ENCODE measurements around the gene SBF2. TPM values are rescaled to one million over a fixed set of nuclear protein-coding genes. Genes with fewer than 3 reads are reported as not detected.
"Not testable (repeated sequence)": the region's sequence is repeated elsewhere in the genome, so short reads cannot be mapped to it uniquely, and the experiment has no call there.

SBF2 gene
- total RNA-seq, 4 donors from 2014 or later: 42.3 to 106 (median 45.3) TPM

GRCh38 chr11:10038521-10039302 is 255.3 kb downstream of the SBF2 start:
- DNase-seq (ENCODE audit: low spot score in 2 of 2): no peak
- no peak overlapping the region for H3K4me3 ChIP-seq
- no peaks in the 10 kb centered on the region for H3K36me3 ChIP-seq
- no peak overlapping the region for H3K27ac ChIP-seq
- no peaks in the 10 kb centered on the region for H3K27me3 ChIP-seq
- H3K9me3 ChIP-seq: no peaks in the 10 kb centered on the region
- WGBS: 73% methylated on average over 2 of the region's 2 CpGs
- no peaks in the 10 kb centered on the region for H3K4me1 ChIP-seq
- TF ChIP-seq POLR2A (IDR thresholded peaks at IDR 0.05) (no peak), CTCF (IDR thresholded peaks at IDR 0.05) (no peak), EP300 (IDR thresholded peaks at IDR 0.05) (no peak), POLR2AphosphoS5 (IDR thresholded peaks at IDR 0.05) (no peak)

- not testable (repeated sequence) for DNase-seq (ENCODE audit: low spot score in 2 of 2); H3K27ac ChIP-seq; H3K9me3 ChIP-seq; H3K36me3 ChIP-seq; H3K27me3 ChIP-seq; H3K4me3 ChIP-seq; H3K4me1 ChIP-seq
- 97% methylated on average over 6 of the region's 6 CpGs for WGBS
Observed at GRCh38 chr11:10035932-10036331, 258.1 kb downstream of the SBF2 start.

GRCh38 chr11:10032935-10033334 is 261.1 kb downstream of the SBF2 start:
- Histone ChIP-seq H3K4me3 (no peak overlapping the region), H3K27ac (no peak overlapping the region), H3K27me3 (no peaks in the 10 kb centered on the region), H3K9me3 (no peaks in the 10 kb centered on the region), H3K36me3 (peaks cover 5% of the 10 kb centered on the region), H3K4me1 (no peaks in the 10 kb centered on the region)
- TF ChIP-seq CTCF (IDR thresholded peaks at IDR 0.05): no peak
- TF ChIP-seq POLR2AphosphoS5 (IDR thresholded peaks at IDR 0.05): no peak
- no peak for TF ChIP-seq EP300 (IDR thresholded peaks at IDR 0.05)
- TF ChIP-seq POLR2A (IDR thresholded peaks at IDR 0.05): no peak
- no peak for DNase-seq (ENCODE audit: low spot score in 2 of 2)

- Histone ChIP-seq H3K27ac (no peak overlapping the region), H3K27me3 (no peaks in the 10 kb centered on the region), H3K9me3 (no peaks in the 10 kb centered on the region), H3K4me3 (no peak overlapping the region), H3K4me1 (no peaks in the 10 kb centered on the region), H3K36me3 (peaks cover 11% of the 10 kb centered on the region)
- 97% methylated on average over 2 of the region's 2 CpGs for WGBS
- no peak for TF ChIP-seq CTCF (IDR thresholded peaks at IDR 0.05)
- no peak for TF ChIP-seq EP300 (IDR thresholded peaks at IDR 0.05)
- DNase-seq (ENCODE audit: low spot score in 2 of 2): no peak
Observed at GRCh38 chr11:10030122-10030490, 263.9 kb downstream of the SBF2 start.

GRCh38 chr11:10029386-10030121 is 264.5 kb downstream of the SBF2 start:
- Histone ChIP-seq H3K27me3 (no peaks in the 10 kb centered on the region), H3K36me3 (peaks cover 11% of the 10 kb centered on the region), H3K9me3 (no peaks in the 10 kb centered on the region), H3K27ac (no peak overlapping the region), H3K4me3 (no peak overlapping the region), H3K4me1 (no peaks in the 10 kb centered on the region)
- WGBS: 89% methylated on average over 3 of the region's 3 CpGs
- TF ChIP-seq CTCF (IDR thresholded peaks at IDR 0.05) (no peak), POLR2A (IDR thresholded peaks at IDR 0.05) (no peak), EP300 (IDR thresholded peaks at IDR 0.05) (no peak), POLR2AphosphoS5 (IDR thresholded peaks at IDR 0.05) (no peak)
- no peak for DNase-seq (ENCODE audit: low spot score in 2 of 2)
